ENCODE results near the gene TRAPPC12. TPM values are rescaled to one million over a fixed set of nuclear protein-coding genes. Genes with fewer than 3 reads are reported as not detected.

Gene TRAPPC12
- polyA plus RNA-seq, 1 donor (not counting 4 experiments of a cell fraction or from before 2014, with no cell fraction given), result 44.2 TPM

- no peak for TF ChIP-seq EZH2 (IDR thresholded peaks at IDR 0.05; ENCODE audit: low read length)
- TF ChIP-seq, protein P1, sequence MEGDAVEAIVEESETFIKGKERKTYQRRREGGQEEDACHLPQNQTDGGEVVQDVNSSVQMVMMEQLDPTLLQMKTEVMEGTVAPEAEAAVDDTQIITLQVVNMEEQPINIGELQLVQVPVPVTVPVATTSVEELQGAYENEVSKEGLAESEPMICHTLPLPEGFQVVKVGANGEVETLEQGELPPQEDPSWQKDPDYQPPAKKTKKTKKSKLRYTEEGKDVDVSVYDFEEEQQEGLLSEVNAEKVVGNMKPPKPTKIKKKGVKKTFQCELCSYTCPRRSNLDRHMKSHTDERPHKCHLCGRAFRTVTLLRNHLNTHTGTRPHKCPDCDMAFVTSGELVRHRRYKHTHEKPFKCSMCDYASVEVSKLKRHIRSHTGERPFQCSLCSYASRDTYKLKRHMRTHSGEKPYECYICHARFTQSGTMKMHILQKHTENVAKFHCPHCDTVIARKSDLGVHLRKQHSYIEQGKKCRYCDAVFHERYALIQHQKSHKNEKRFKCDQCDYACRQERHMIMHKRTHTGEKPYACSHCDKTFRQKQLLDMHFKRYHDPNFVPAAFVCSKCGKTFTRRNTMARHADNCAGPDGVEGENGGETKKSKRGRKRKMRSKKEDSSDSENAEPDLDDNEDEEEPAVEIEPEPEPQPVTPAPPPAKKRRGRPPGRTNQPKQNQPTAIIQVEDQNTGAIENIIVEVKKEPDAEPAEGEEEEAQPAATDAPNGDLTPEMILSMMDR (optimal IDR thresholded peaks at IDR 0.05 in 1 of 3, IDR thresholded peaks at IDR 0.05 in 1 of 3, conservative IDR thresholded peaks at IDR 0.05 in 1 of 3; ENCODE audit: extremely low read depth in 1 of 3, insufficient read depth in 2 of 3, low read length in 3 of 3), result no peak
- H3K4me2 ChIP-seq (ENCODE audit: control insufficient read depth, extremely low read depth, insufficient read depth, low read depth, low read length), result no peak overlapping the region
Measured at GRCh38 chr2:3480352-3481010, 101.0 kb downstream of the TRAPPC12 start.

DNA sequence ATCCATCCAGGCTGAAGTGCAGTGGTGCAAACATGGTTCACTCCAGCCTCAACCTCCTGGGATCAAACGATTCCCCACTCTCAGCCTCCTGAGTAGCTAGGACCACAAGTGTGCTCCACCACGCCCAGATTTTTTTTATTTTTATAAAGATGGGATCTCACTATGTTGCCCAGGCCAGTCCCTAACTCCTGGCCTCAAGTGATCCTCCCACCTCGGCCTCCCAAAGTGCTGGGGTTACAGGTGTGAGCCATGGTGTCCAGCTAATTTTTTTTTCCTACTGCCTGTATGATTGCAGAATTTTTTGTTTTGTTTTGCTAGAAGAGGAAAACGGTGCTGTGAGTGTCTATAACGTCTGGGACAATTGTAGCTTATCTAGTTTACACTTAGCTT, 101.5 kb downstream of the TRAPPC12 start:
- H3K4me3 ChIP-seq (ENCODE audit: control insufficient read depth in 2 of 3, extremely low read depth in 1 of 3, insufficient read depth in 2 of 3, low read depth in 1 of 3, low read length in 3 of 3), result no peak overlapping the region
- H3K9me1 ChIP-seq (ENCODE audit: control insufficient read depth, extremely low read depth, insufficient read depth, low read length), result no peaks in the 10 kb centered on the region
- DNase-seq (ENCODE audit: low read depth, low spot score) (no peak), FAIRE-seq (no peak)
- dilution Hi-C loops (cut with MboI; ENCODE audit: extremely low pct_ligation_motif_present, low sequenced_read_pairs), result no loop called here
- no peaks in the 10 kb centered on the region for H3K79me2 ChIP-seq (ENCODE audit: control insufficient read depth, insufficient read depth, low read length)
- H3K4me2 ChIP-seq (ENCODE audit: control insufficient read depth, extremely low read depth, insufficient read depth, low read depth, low read length), result no peak overlapping the region
- H2AFZ ChIP-seq (ENCODE audit: control insufficient read depth, low read length), result no peak overlapping the region
- H3K9ac ChIP-seq (ENCODE audit: control insufficient read depth, extremely low read depth, insufficient read depth, low read length), result no peak overlapping the region
- H3K36me3 ChIP-seq (ENCODE audit: control insufficient read depth in 2 of 2, extremely low read depth in 1 of 2, insufficient read depth in 2 of 2, low read length in 2 of 2), result peaks cover 0 to 11% of the 10 kb centered on the region in 2 experiments
- H3K27ac ChIP-seq (ENCODE audit: control insufficient read depth, insufficient read depth, low read length), result no peak overlapping the region
- no peak for TF ChIP-seq EZH2 (IDR thresholded peaks at IDR 0.05; ENCODE audit: low read length)
- TF ChIP-seq, protein P1 (optimal IDR thresholded peaks at IDR 0.05 in 1 of 3, IDR thresholded peaks at IDR 0.05 in 1 of 3, conservative IDR thresholded peaks at IDR 0.05 in 1 of 3; ENCODE audit: extremely low read depth in 1 of 3, insufficient read depth in 2 of 3, low read length in 3 of 3), result no peak
- H3K4me1 ChIP-seq (ENCODE audit: control insufficient read depth, extremely low read depth, insufficient read depth, low read length), result no peaks in the 10 kb centered on the region
- no peaks in the 10 kb centered on the region for H3K9me3 ChIP-seq (ENCODE audit: control insufficient read depth, low read depth, low read length)
- no peaks in the 10 kb centered on the region for H4K20me1 ChIP-seq (ENCODE audit: control insufficient read depth, extremely low read depth, insufficient read depth, low read length)
- H3K27me3 ChIP-seq (ENCODE audit: control insufficient read depth, extremely low read depth, insufficient read depth, low read length), result no peaks in the 10 kb centered on the region

More at GRCh38 chr2:3480352-3481010, 101.0 kb downstream of the TRAPPC12 start:
- no peaks in the 10 kb centered on the region for H3K9me3 ChIP-seq (ENCODE audit: control insufficient read depth, low read depth, low read length)
- H3K9me1 ChIP-seq (ENCODE audit: control insufficient read depth, extremely low read depth, insufficient read depth, low read length), result no peaks in the 10 kb centered on the region
- peaks cover 0 to 12% of the 10 kb centered on the region in 2 experiments for H3K36me3 ChIP-seq (ENCODE audit: control insufficient read depth in 2 of 2, extremely low read depth in 1 of 2, insufficient read depth in 2 of 2, low read length in 2 of 2)
- no peak overlapping the region for H3K4me3 ChIP-seq (ENCODE audit: control insufficient read depth in 2 of 3, extremely low read depth in 1 of 3, insufficient read depth in 2 of 3, low read depth in 1 of 3, low read length in 3 of 3)
- no peak overlapping the region for H3K9ac ChIP-seq (ENCODE audit: control insufficient read depth, extremely low read depth, insufficient read depth, low read length)
- no peaks in the 10 kb centered on the region for H3K4me1 ChIP-seq (ENCODE audit: control insufficient read depth, extremely low read depth, insufficient read depth, low read length)
- no peaks in the 10 kb centered on the region for H3K79me2 ChIP-seq (ENCODE audit: control insufficient read depth, insufficient read depth, low read length)
- DNase-seq (ENCODE audit: low read depth, low spot score), result no peak
- H3K27me3 ChIP-seq (ENCODE audit: control insufficient read depth, extremely low read depth, insufficient read depth, low read length), result no peaks in the 10 kb centered on the region
- H4K20me1 ChIP-seq (ENCODE audit: control insufficient read depth, extremely low read depth, insufficient read depth, low read length), result no peaks in the 10 kb centered on the region
- no peak for FAIRE-seq
- dilution Hi-C loops (cut with MboI; ENCODE audit: extremely low pct_ligation_motif_present, low sequenced_read_pairs), result no loop called here
- no peak overlapping the region for H2AFZ ChIP-seq (ENCODE audit: control insufficient read depth, low read length)
- no peak overlapping the region for H3K27ac ChIP-seq (ENCODE audit: control insufficient read depth, insufficient read depth, low read length)
